Measurements from ENCODE around the gene ZCCHC14. TPM values are rescaled to one million over a fixed set of nuclear protein-coding genes. Genes with fewer than 3 reads are reported as not detected.

The ZCCHC14 gene
- total and polyA plus RNA-seq, 2 of the 13 experiments (the other 11 are each of a cell fraction or from before 2014, with no cell fraction given): 12.4 to 12.5 TPM

GRCh38 chr16:87492721-87493607, at the start of gene ZCCHC14 (continued):
- TF ChIP-seq BRD4 (CRISPR knock-in tag; IDR thresholded peaks at IDR 0.05) (no peak), MED8 (CRISPR knock-in tag; IDR thresholded peaks at IDR 0.05; ENCODE audit: insufficient replicate concordance) (no peak), GLMP (CRISPR knock-in tag; IDR thresholded peaks at IDR 0.05; ENCODE audit: borderline replicate concordance) (no peak), IKZF1 (IDR thresholded peaks at IDR 0.05) (no peak), XRCC5 (optimal IDR thresholded peaks at IDR 0.05; ENCODE audit: low read length) (no peak), ZNF367 (CRISPR knock-in tag; IDR thresholded peaks at IDR 0.05; ENCODE audit: borderline replicate concordance) (no peak; the same call in 1 of the 2 replicates), FOXC1 (CRISPR knock-in tag; IDR thresholded peaks at IDR 0.05; ENCODE audit: borderline replicate concordance) (peak; percentile 17; the same call in 1 of the 2 replicates), ZNF883 (CRISPR knock-in tag; IDR thresholded peaks at IDR 0.05; ENCODE audit: not compliant biosample characterization) (no peak), ZNF782 (CRISPR knock-in tag; IDR thresholded peaks at IDR 0.05; ENCODE audit: borderline replicate concordance) (no peak), MAFG (CRISPR knock-in tag; IDR thresholded peaks at IDR 0.05) (no peak), ZNF441 (CRISPR knock-in tag; IDR thresholded peaks at IDR 0.05; ENCODE audit: borderline replicate concordance) (0 out of 2 replicates have a peak, but pooled peaks have one; percentile 33), MXD3 (CRISPR knock-in tag; IDR thresholded peaks at IDR 0.05) (no peak), TAF1 (CRISPR knock-in tag; IDR thresholded peaks at IDR 0.05) (peak; percentile 75), SMC3 (IDR thresholded peaks at IDR 0.05; ENCODE audit: low read length) (no peak), ZBTB14 (CRISPR knock-in tag; IDR thresholded peaks at IDR 0.05) (peak; percentile 41; the same call in 1 of the 2 replicates), NFE2L2 (IDR thresholded peaks at IDR 0.05; ENCODE audit: low read length) (no peak), MYC (CRISPR knock-in tag; IDR thresholded peaks at IDR 0.05; ENCODE audit: borderline replicate concordance) (peak; percentile 49), CREBL2 (CRISPR knock-in tag; IDR thresholded peaks at IDR 0.05; ENCODE audit: borderline replicate concordance) (no peak), ZNF749 (CRISPR knock-in tag; IDR thresholded peaks at IDR 0.05; ENCODE audit: borderline replicate concordance) (no peak), DZIP1 (CRISPR knock-in tag; IDR thresholded peaks at IDR 0.05) (0 out of 2 replicates have a peak, but pooled peaks have one; percentile 9), MAF1 (CRISPR knock-in tag; IDR thresholded peaks at IDR 0.05; ENCODE audit: borderline replicate concordance) (0 out of 2 replicates have a peak, but pooled peaks have one; percentile 26), EED (CRISPR knock-in tag; IDR thresholded peaks at IDR 0.05) (no peak), ARNT (IDR thresholded peaks at IDR 0.05) (no peak), ZBTB21 (CRISPR knock-in tag; IDR thresholded peaks at IDR 0.05) (no peak), KLF16 (CRISPR knock-in tag; IDR thresholded peaks at IDR 0.05) (0 out of 4 replicates have a peak, but pooled peaks of 1 of the 2 experiments have one; percentile 53)

Measured in HepG2 (cell line).